C4-2B (cell line): ENCODE data around the gene TMEM234.
"Not testable (repeated sequence)": the region's sequence is repeated elsewhere in the genome, so short reads cannot be mapped to it uniquely, and the experiment has no call there.

Experiments
- H3K27ac ChIP-seq: fragments of 450-650 bp; 2 replicates; pipeline ENCODE4 v1.5.1; 2017
- CTCF ChIP-seq: fragments of 450-650 bp; conservative IDR thresholded peaks from 2 replicates; pipeline ENCODE4 v1.5.1; 2017; ENCODE audit warnings: mild to moderate bottlenecking
- ZFX ChIP-seq: fragments of 450-650 bp; IDR thresholded peaks from 2 replicates; pipeline ENCODE4 v1.6.1; 2017

TMEM234 gene

GRCh38 chr1:32221980-32222755 is at the start of gene TMEM234, which contains the start of gene EIF3I:
TSS of gene TMEM234 (minus strand) at chr1:32222353. CDS start at chr1:32222322, 31 bp downstream.
TSS of gene EIF3I (plus strand) at chr1:32222407. CDS start at chr1:32222442, 35 bp downstream.
- no peak for TF ChIP-seq CTCF
- TF ChIP-seq ZFX: peak; percentile 80; the same call in 1 of the 2 replicates
- H3K27ac ChIP-seq: peak within 1 kb of the TSS; percentile 88

GRCh38 chr1:32269744-32270143 is 47.6 kb upstream of the TMEM234 start:
- no peak overlapping the region for H3K27ac ChIP-seq

GRCh38 chr1:32266921-32267591 is 44.9 kb upstream of the TMEM234 start:
- TF ChIP-seq ZFX: no peak
- no peak for TF ChIP-seq CTCF
- H3K27ac ChIP-seq: no peak overlapping the region

More at GRCh38 chr1:32269744-32270143, 47.6 kb upstream of the TMEM234 start:
- TF ChIP-seq CTCF (no peak), ZFX (no peak)

- no peak overlapping the region for H3K27ac ChIP-seq
Measured at GRCh38 chr1:32265846-32266245, 43.7 kb upstream of the TMEM234 start.

GRCh38 chr1:32263744-32264143 is 41.6 kb upstream of the TMEM234 start:
- H3K27ac ChIP-seq: no peak overlapping the region
- TF ChIP-seq ZFX: no peak
- TF ChIP-seq CTCF: no peak

More at GRCh38 chr1:32265846-32266245, 43.7 kb upstream of the TMEM234 start:
- TF ChIP-seq CTCF (no peak), ZFX (no peak)

GRCh38 chr1:32263236-32263593 is 41.1 kb upstream of the TMEM234 start:
- H3K27ac ChIP-seq: not testable (repeated sequence)

GRCh38 chr1:32257227-32257508 is 35.0 kb upstream of the TMEM234 start:
- TF ChIP-seq ZFX: no peak
- TF ChIP-seq CTCF: no peak
- H3K27ac ChIP-seq: no peak overlapping the region
